ENCODE measurements around the gene SOX6.

The SOX6 gene

GRCh38 chr11:16136792-16137390 is 219.5 kb downstream of the SOX6 start:
- DNase-seq = no peak

- DNase-seq = no peak
Observed at GRCh38 chr11:16133867-16134266, 222.5 kb downstream of the SOX6 start.

DNA sequence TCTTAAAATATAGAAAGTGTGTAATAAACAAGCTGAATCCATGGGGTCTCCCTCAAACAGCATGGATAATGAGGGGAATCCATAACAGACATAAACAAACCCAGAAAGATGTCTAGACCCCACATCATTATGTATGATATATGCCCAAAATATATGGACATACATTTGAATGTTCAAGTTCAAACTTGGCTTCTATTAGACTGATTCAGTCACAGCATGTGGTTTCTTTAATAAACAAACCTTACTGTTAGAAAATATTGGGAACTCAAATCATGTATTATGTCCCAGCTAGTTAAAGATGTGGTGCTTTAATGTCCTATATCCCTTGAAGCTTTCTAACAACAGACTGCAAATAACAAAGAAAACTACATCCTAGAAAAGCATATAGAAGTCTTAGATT is 228.6 kb downstream of the SOX6 start:
- no peak for DNase-seq

DNA sequence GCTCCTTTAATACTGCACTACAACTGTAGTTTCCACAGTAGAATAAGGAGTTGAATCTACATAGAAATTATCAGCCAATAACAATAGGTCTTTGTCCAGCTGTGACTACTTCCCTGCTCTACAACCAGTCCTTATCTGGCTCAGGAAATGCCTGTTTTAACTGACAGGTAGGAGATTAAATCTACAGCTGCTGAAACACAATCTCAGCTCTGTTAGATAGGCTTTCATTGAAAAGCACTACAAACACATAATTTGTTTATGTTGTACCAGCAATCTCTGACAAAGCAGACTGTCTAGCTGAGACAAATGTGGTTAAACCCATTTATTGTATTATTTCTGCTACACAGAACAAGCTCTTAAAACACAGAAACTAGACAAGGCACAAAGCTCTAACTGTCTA is 230.0 kb downstream of the SOX6 start:
- DNase-seq = no peak

GRCh38 chr11:16125796-16126195 is 230.6 kb downstream of the SOX6 start:
- no peak for DNase-seq

GRCh38 chr11:16124390-16124789 is 232.0 kb downstream of the SOX6 start:
- no peak for DNase-seq

- no peak for DNase-seq
Observed at GRCh38 chr11:16121853-16122252, 234.5 kb downstream of the SOX6 start.

DNA sequence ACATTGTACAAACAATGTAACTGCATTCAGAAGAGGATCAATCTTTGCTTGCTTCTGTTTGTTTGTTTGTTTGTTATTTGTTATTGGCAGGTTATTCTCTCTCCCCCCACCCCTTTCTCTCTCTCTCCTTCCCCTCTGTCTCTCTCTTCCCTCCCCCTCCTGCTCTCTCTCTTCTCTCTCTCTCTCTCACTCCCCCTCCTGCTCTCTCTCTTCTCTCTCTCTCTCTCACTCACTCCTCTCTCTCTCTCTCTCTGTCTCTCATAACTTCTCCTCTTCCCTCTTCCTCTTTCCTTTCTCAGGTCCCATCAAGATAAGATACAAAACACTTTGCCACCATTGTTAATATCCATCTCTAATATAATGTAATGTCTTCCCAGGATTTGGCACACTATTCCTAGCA is 236.3 kb downstream of the SOX6 start:
- DNase-seq = no peak

GRCh38 chr11:16117989-16118756 is 238.2 kb downstream of the SOX6 start:
- DNase-seq = no peak

DNA sequence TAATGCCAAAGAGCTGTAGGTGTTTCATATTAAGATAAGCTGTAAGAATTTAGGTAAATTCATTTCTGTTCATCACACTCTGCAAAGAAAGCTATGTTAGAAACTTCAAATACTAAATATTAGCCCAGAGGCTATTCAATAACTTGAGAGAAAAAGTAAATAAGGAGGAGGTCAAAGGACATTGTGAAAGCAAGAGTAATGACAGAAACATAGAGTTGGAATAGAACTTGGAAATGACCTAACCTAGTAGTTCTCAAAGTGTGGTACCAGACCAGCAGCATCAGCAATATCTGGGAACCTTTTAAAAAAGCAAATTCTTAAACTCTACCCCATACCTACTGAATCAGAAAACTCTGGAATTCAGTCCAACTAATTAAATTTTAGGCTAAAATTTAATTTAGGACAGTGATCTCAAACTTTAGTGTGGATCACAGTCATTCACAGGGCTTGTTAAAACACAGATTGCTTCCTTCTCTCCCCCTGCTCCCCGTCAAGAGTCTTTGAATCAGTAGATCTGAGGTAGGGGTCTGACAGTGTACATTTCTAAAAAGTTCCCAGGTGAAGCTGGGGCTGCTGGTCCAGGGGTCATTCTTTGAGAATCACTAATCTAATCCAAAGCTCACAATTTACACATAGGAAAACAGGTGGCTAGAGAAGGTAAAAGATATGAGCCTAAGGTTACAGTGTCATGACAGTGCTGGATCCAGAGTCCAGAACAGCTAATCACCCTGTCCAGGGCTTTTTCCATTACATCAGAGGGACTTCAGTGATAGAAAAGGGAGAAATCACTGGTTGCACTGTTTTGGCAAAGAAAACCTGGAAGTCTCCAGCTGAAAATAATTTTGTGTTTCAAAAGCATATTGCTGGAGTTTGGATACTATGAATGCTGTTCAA is 241.1 kb downstream of the SOX6 start:
- no peak for DNase-seq

- DNase-seq = no peak
Observed at GRCh38 chr11:16114431-16114830, 241.9 kb downstream of the SOX6 start.

DNA sequence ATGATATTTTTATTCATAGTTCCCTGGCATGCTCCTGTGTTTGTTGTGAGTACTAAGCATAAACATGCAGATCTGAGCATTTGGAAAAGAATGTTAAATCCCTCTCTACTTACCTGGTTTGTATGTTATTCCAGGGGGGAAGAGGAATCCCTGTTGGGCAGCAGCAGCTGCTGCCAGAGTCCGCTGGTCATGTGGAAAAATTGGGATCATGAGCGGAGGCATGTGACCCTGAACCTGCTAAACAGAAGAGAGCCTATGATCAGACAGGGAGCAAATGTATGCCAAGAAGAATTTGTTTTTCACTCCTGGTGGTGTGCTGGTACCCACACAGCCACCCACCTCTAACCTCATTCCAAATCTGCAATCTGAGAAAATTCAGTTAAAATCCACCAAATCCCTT is 244.7 kb downstream of the SOX6 start:
- DNase-seq = no peak

- no peak for DNase-seq
Observed at GRCh38 chr11:16110886-16111285, 245.5 kb downstream of the SOX6 start.

GRCh38 chr11:16099343-16099900 is 256.9 kb downstream of the SOX6 start:
- DNase-seq = no peak

GRCh38 chr11:16098526-16099205 is 257.7 kb downstream of the SOX6 start:
- no peak for DNase-seq

- no peak for DNase-seq
Observed at GRCh38 chr11:16097543-16097942, 258.8 kb downstream of the SOX6 start.

DNA sequence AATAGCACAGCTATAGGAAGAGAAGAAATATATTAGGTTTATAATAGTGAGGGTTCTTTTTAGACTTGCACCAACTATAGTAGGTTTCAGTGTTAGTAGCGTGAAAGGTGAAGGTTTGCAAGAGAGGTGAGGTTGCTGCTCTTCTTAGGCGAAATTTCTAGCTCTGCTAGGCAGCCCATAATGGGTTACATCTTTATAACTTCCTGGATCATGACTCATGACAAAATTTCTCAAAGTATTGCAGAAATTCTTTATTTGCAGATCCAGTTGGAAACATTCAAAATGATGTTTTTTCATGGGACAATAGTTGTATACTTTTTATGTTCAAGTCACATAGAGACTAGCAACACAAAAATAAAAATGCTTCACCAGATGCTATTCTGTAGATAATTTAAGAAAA is 260.0 kb downstream of the SOX6 start:
- DNase-seq = no peak

DNA sequence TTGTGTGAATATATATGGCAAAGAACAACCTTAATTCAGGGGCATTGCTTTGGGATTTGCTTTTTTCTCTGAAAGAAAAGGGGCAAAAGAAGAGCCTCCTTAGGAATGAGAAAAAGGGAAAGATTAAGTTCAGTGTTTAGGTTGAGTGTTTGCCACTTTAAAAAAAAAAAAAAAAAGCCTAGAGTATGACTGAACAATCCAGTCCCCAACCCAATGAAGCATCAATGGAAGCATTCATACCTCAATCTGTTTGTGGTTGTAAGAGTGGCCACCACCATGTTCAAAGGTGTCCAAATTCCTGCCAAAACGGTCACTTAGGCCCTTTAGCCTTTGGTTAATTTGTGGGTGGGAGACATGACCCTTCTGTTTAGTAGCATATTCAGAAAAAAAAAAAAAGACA is 260.6 kb downstream of the SOX6 start:
- DNase-seq = no peak

DNA sequence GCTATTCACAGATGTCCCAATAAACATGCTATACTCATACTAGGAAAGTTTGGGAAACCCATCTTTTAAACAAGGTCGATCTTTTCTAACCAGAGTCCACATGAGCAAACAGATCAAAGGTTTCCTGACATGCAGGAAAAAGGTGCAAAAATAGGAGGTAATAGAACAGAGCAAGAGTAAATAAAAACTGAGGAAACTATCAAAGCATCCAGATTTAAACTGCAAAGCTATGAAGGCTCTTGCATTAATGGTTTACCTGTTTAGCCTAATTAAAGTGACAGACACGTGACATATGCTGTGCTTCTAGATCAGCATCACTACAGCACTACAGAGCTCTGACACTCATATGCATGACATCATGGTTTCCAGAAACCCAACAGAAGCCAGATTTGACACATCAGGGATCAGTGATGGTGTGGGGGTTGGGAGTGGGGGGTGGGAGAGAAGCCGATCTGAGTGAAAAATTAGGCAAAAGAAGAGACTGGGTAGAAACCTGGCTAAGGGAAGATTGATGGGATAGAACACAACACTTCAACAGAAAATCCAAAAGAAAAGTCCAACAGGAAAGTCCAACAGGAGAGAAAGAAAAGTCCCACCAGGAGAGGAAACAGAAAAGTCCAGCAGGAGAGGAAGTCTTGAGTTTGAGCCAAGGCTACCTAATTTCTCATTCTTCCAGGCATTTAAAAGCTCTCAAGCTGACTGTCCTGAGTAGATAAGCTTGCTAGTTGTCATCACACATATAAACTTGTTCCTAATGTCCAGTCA is 262.3 kb downstream of the SOX6 start:
- DNase-seq = no peak

GRCh38 chr11:16091862-16092261 is 264.5 kb downstream of the SOX6 start:
- DNase-seq = no peak

DNA sequence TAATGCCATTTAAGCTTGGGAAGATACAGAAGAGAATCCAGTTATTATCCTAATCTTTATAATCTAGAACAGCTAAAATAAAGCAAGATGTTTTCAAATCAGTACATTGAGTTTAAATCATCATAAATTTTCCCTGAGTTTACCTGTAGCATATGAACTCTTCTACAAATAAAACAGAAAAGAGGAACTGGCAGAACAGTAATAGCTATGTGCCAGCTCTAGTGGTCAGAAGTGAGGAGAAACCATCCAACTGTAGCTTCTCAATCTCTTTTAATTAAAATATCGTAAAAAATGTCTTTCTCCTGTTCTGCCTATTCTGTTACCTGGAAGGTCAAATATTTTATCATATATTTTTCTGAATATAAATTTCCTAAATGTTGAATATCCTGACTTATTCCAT is 266.9 kb downstream of the SOX6 start:
- no peak for DNase-seq

DNA sequence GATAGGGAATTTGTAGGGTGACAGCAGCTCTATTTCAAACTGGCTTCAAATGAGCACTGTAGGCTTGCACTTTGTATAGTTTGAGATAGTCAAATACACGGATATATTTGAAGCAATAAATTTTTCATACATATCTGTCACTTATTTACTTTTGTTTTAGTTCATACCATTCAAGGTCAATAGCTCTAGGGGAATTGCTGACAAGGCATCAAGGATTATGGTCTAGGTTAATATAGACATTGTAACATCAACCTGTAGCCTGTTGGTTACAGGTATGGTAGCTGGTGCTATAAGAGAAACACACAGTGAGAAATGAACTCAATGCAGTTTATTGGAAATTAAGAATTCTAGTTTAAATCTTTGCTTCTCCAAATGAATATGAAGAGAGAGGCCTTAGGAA is 267.6 kb downstream of the SOX6 start:
- no peak for DNase-seq

All from CD4-positive, alpha-beta T cell treated with Interferon alpha-2 for 1 hour (primary cell).